GM12864 (cell line): Measurements from ENCODE around the gene QRFP.

ENCODE experiments used
- DNase-seq: peaks from one replicate; pipeline ENCODE4 v3.0.0-alpha.2; 2011; ENCODE audit warnings: low read depth
- H3K4me3 ChIP-seq: 2 replicates; pipeline ENCODE4 v1.5.1; 2011; ENCODE audit warnings: mild to moderate bottlenecking, low read depth, low read length, control low read depth
- CTCF ChIP-seq: IDR thresholded peaks from 2 replicates; pipeline ENCODE4 v1.5.1; 2011; ENCODE audit warnings: low read depth, mild to moderate bottlenecking, moderate library complexity, low read length, control low read depth, inconsistent platforms; ENCODE audit errors: missing control alignments

The QRFP gene

GRCh38 chr9:130918101-130918825 is 21.7 kb upstream of the QRFP start:
- no peak for TF ChIP-seq CTCF
- DNase-seq: no peak
- H3K4me3 ChIP-seq: no peak overlapping the region

- DNase-seq: no peak
- no peak overlapping the region for H3K4me3 ChIP-seq
- no peak for TF ChIP-seq CTCF
Observed at GRCh38 chr9:130917168-130917960, 20.8 kb upstream of the QRFP start.

GRCh38 chr9:130915096-130915447 is 18.5 kb upstream of the QRFP start:
- no peak for DNase-seq
- H3K4me3 ChIP-seq: no peak overlapping the region
- TF ChIP-seq CTCF: no peak

- no peak for DNase-seq
- TF ChIP-seq CTCF: no peak
Observed at GRCh38 chr9:130914417-130915095, 17.9 kb upstream of the QRFP start.

GRCh38 chr9:130913599-130914416 is 17.2 kb upstream of the QRFP start:
- H3K4me3 ChIP-seq: no peak overlapping the region
- TF ChIP-seq CTCF: no peak
- no peak for DNase-seq

More at GRCh38 chr9:130914417-130915095, 17.9 kb upstream of the QRFP start:
- H3K4me3 ChIP-seq: no peak overlapping the region

- no peak for DNase-seq
- no peak overlapping the region for H3K4me3 ChIP-seq
- TF ChIP-seq CTCF: no peak
Observed at GRCh38 chr9:130912932-130913598, 16.5 kb upstream of the QRFP start.
